Transverse colon (tissue), 4 donors: Measurements from ENCODE around the gene PTPRF.

Experiments used
- EP300 ChIP-seq: sonication (generic); formaldehyde crosslinking; IDR thresholded peaks from one replicate; pipeline ENCODE4 v1.6.1; 2017; ENCODE audit warnings: antibody characterized with exemption, low read depth
- POLR2A ChIP-seq: fragments of 450-650 bp; IDR thresholded peaks from one replicate; pipeline ENCODE4 v1.6.1; 2016; ENCODE audit warnings: antibody characterized with exemption, mild to moderate bottlenecking, moderate library complexity
- POLR2AphosphoS5 ChIP-seq, 3 donors: sonication (generic); formaldehyde crosslinking; IDR thresholded peaks; one replicate each; pipeline ENCODE4 v1.6.1; 2016; ENCODE audit warnings: antibody characterized with exemption in 3 of 3
- TF ChIP-seq, protein P1 (sequence below), 5 experiments: fragments of 200-600 bp in 3 of 5; fragments of 450-650 bp in 2 of 5; sonication (generic) in 3 of 5; IDR thresholded peaks; 1 replicate in 2 of 5; 2 replicates in 3 of 5; pipeline ENCODE4 v1.5.1; 2016 to 2017; ENCODE audit warnings: antibody characterized with exemption in 5 of 5, inconsistent platforms in 3 of 5, mild to moderate bottlenecking in 2 of 5, moderate library complexity in 1 of 5

DNA sequence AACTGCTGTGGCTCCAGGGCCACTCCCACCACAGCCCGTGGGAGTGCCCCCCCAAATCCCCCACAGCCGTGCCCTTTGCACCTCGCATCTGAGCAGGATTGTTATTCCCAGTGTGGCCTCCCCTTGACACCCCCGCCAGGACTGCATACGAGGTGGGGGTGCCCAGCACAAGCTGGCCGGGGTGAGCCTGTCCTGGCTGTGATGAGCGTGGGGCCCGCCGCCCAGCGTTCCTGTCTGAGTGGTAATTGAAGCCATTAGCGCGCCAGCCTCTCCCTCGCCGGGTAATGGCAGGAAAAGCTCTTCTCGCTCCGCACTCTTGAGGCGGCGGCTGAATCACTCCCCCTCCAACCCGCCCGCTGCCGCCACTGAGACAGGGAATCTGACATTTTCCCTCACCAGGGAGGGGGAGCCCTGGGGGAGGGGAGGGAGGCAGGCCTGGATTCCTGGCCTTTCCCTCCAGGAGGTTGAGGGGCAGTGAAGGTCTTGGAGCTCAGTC lies 27.7 kb downstream of the PTPRF start:
- TF ChIP-seq, protein P1, sequence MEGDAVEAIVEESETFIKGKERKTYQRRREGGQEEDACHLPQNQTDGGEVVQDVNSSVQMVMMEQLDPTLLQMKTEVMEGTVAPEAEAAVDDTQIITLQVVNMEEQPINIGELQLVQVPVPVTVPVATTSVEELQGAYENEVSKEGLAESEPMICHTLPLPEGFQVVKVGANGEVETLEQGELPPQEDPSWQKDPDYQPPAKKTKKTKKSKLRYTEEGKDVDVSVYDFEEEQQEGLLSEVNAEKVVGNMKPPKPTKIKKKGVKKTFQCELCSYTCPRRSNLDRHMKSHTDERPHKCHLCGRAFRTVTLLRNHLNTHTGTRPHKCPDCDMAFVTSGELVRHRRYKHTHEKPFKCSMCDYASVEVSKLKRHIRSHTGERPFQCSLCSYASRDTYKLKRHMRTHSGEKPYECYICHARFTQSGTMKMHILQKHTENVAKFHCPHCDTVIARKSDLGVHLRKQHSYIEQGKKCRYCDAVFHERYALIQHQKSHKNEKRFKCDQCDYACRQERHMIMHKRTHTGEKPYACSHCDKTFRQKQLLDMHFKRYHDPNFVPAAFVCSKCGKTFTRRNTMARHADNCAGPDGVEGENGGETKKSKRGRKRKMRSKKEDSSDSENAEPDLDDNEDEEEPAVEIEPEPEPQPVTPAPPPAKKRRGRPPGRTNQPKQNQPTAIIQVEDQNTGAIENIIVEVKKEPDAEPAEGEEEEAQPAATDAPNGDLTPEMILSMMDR (IDR thresholded peaks at IDR 0.05), result no peak
- TF ChIP-seq POLR2AphosphoS5 (IDR thresholded peaks at IDR 0.05), result no peak
- no peak for TF ChIP-seq POLR2A
- no peak for TF ChIP-seq EP300
